Measurements from ENCODE around the gene PRKAG2. TPM values are rescaled to one million over a fixed set of nuclear protein-coding genes. Genes with fewer than 3 reads are reported as not detected.

PRKAG2 gene
- total RNA-seq, 1 experiment from 2014 or later: 23.9 TPM

DNA sequence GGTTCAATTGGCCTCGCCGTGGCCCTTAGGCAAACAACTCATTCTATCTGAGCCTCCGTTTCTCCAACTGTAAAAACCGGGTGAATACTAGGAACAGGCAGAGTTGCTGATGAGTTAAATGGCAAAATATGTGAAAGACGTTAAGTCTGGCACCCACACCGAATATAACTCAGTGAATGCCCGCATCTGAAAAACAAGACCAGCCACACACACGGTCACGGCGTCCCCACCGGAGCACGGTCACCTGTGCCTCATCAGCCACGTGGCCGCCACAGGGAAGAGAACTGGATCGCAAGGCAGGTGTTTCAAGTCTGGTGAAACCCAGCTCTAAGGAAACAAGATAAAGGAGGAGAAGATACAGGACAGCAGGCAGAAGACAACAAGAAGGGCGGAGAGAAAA is 20.4 kb downstream of the PRKAG2 start:
- no peaks in the 10 kb centered on the region for H4K20me1 ChIP-seq (ENCODE audit: low read length)
- no peak for DNase-seq
- no peak overlapping the region for H3K9ac ChIP-seq (ENCODE audit: low read length)
- no peak overlapping the region for H2AFZ ChIP-seq (ENCODE audit: low read length)
- no peaks in the 10 kb centered on the region for H3K9me2 ChIP-seq (replicated peaks; ENCODE audit: low read length)
- no peak overlapping the region for H3K27ac ChIP-seq (ENCODE audit: low read length)
- no peaks in the 10 kb centered on the region for H3K36me3 ChIP-seq (ENCODE audit: low read depth, low read length)
- POLR2A ChIA-PET (ENCODE audit: unreplicated experiment): no interaction called here
- ATAC-seq: no peak
- peaks cover 12% of the 10 kb centered on the region for H3K4me1 ChIP-seq (ENCODE audit: insufficient read depth, low read length)
- no peaks in the 10 kb centered on the region for H3K27me3 ChIP-seq (ENCODE audit: low read length)
- CTCF ChIA-PET: no interaction called here
- no peak overlapping the region for H3K4me2 ChIP-seq (ENCODE audit: low read length)
- intact Hi-C loops (cut with micrococcal nuclease): loop anchor here (5.0 kb wide), 1 partner anchor 74 kb away; no protein-coding TSS in a partner anchor
- TF ChIP-seq EZH2 (IDR thresholded peaks at IDR 0.05; ENCODE audit: low read length, unreplicated experiment): no peak
- TF ChIP-seq, protein P1, sequence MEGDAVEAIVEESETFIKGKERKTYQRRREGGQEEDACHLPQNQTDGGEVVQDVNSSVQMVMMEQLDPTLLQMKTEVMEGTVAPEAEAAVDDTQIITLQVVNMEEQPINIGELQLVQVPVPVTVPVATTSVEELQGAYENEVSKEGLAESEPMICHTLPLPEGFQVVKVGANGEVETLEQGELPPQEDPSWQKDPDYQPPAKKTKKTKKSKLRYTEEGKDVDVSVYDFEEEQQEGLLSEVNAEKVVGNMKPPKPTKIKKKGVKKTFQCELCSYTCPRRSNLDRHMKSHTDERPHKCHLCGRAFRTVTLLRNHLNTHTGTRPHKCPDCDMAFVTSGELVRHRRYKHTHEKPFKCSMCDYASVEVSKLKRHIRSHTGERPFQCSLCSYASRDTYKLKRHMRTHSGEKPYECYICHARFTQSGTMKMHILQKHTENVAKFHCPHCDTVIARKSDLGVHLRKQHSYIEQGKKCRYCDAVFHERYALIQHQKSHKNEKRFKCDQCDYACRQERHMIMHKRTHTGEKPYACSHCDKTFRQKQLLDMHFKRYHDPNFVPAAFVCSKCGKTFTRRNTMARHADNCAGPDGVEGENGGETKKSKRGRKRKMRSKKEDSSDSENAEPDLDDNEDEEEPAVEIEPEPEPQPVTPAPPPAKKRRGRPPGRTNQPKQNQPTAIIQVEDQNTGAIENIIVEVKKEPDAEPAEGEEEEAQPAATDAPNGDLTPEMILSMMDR (conservative IDR thresholded peaks at IDR 0.05; ENCODE audit: low read depth, low read length): no peak
- TF ChIP-seq EZH2phosphoT487 (IDR thresholded peaks at IDR 0.05; ENCODE audit: borderline replicate concordance, low read length): no peak
- no peaks in the 10 kb centered on the region for H3K79me2 ChIP-seq (ENCODE audit: low read length)
- no peak overlapping the region for H3K4me3 ChIP-seq (ENCODE audit: low read length)
- no peaks in the 10 kb centered on the region for H3F3A ChIP-seq (ENCODE audit: low read length, unreplicated experiment)
- H3K9me3 ChIP-seq (ENCODE audit: low read length): no peaks in the 10 kb centered on the region
- BruUV-seq (replicated peaks): no TSS peak

DNA sequence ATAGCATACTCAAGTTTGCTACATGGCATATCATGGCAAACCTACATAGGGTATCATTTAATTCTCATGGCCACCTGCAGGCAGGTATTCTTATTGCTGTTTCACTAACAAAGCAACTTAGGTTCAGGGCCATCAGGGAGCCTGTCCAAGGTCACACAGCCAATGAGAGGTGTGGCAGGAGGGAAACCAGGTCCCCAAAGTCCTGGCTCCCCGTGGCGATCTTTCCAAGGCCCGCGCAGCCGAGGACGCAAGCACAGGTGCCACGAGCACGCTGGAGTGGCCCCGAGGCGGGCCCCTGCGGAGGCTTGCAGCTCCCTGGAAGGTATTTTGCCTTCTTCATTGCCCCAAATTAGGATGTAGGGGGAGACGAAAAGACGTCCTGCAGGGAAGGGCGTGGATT is 20.8 kb downstream of the PRKAG2 start:
- H3K9me2 ChIP-seq (replicated peaks; ENCODE audit: low read length): no peaks in the 10 kb centered on the region
- ATAC-seq (no peak), DNase-seq (peak; percentile 19)
- H3K4me1 ChIP-seq (ENCODE audit: insufficient read depth, low read length): peaks cover 16% of the 10 kb centered on the region
- intact Hi-C loops (cut with micrococcal nuclease): loop anchor here (5.0 kb wide), 1 partner anchor 74 kb away; no protein-coding TSS in a partner anchor
- no peak overlapping the region for H2AFZ ChIP-seq (ENCODE audit: low read length)
- CTCF ChIA-PET: no interaction called here
- H3K4me2 ChIP-seq (ENCODE audit: low read length): no peak overlapping the region
- no TSS peak for BruUV-seq (replicated peaks)
- H3K79me2 ChIP-seq (ENCODE audit: low read length): no peaks in the 10 kb centered on the region
- H4K20me1 ChIP-seq (ENCODE audit: low read length): no peaks in the 10 kb centered on the region
- no peak overlapping the region for H3K4me3 ChIP-seq (ENCODE audit: low read length)
- TF ChIP-seq, protein P1 (conservative IDR thresholded peaks at IDR 0.05; ENCODE audit: low read depth, low read length): peak; percentile 47; the same call in 1 of the 2 replicates
- no peak for TF ChIP-seq EZH2phosphoT487 (IDR thresholded peaks at IDR 0.05; ENCODE audit: borderline replicate concordance, low read length)
- H3K9me3 ChIP-seq (ENCODE audit: low read length): no peaks in the 10 kb centered on the region
- H3K36me3 ChIP-seq (ENCODE audit: low read depth, low read length): no peaks in the 10 kb centered on the region
- no peaks in the 10 kb centered on the region for H3F3A ChIP-seq (ENCODE audit: low read length, unreplicated experiment)
- no peak overlapping the region for H3K9ac ChIP-seq (ENCODE audit: low read length)
- POLR2A ChIA-PET (ENCODE audit: unreplicated experiment): no interaction called here
- H3K27ac ChIP-seq (ENCODE audit: low read length): no peak overlapping the region
- no peaks in the 10 kb centered on the region for H3K27me3 ChIP-seq (ENCODE audit: low read length)

GRCh38 chr7:151854720-151855071 is 22.2 kb downstream of the PRKAG2 start:
- no peak overlapping the region for H3K4me2 ChIP-seq (ENCODE audit: low read length)
- no peak overlapping the region for H3K4me3 ChIP-seq (ENCODE audit: low read length)
- H3K9me2 ChIP-seq (replicated peaks; ENCODE audit: low read length): no peaks in the 10 kb centered on the region
- ChIA-PET POLR2A (ENCODE audit: unreplicated experiment) (no interaction called here), CTCF (no interaction called here)
- H3K9ac ChIP-seq (ENCODE audit: low read length): no peak overlapping the region
- H2AFZ ChIP-seq (ENCODE audit: low read length): no peak overlapping the region
- DNase-seq (no peak), ATAC-seq (no peak)
- no peak overlapping the region for H3K27ac ChIP-seq (ENCODE audit: low read length)
- peaks cover 24% of the 10 kb centered on the region for H3K4me1 ChIP-seq (ENCODE audit: insufficient read depth, low read length)
- no peaks in the 10 kb centered on the region for H3K9me3 ChIP-seq (ENCODE audit: low read length)
- H3K79me2 ChIP-seq (ENCODE audit: low read length): no peaks in the 10 kb centered on the region
- H3F3A ChIP-seq (ENCODE audit: low read length, unreplicated experiment): no peaks in the 10 kb centered on the region
- no peaks in the 10 kb centered on the region for H3K27me3 ChIP-seq (ENCODE audit: low read length)
- H3K36me3 ChIP-seq (ENCODE audit: low read depth, low read length): no peaks in the 10 kb centered on the region
- no TSS peak for BruUV-seq (replicated peaks)
- no peak for TF ChIP-seq EZH2 (IDR thresholded peaks at IDR 0.05; ENCODE audit: low read length, unreplicated experiment)
- TF ChIP-seq EZH2phosphoT487 (IDR thresholded peaks at IDR 0.05; ENCODE audit: borderline replicate concordance, low read length): no peak
- TF ChIP-seq, protein P1 (conservative IDR thresholded peaks at IDR 0.05; ENCODE audit: low read depth, low read length): no peak
- intact Hi-C loops (cut with micrococcal nuclease): loop anchor here (5.0 kb wide), 1 partner anchor 72 kb away; no protein-coding TSS in a partner anchor
- H4K20me1 ChIP-seq (ENCODE audit: low read length): no peaks in the 10 kb centered on the region

Measured in PC-3 (cell line).